NB4 (cell line): ENCODE results near the gene SLC36A3.

Experiments used
- MYC ChIP-seq: IDR thresholded peaks from 2 replicates; pipeline ENCODE4 v1.6.1; 2011; ENCODE audit warnings: low read depth, low read length
- POLR2A ChIP-seq: IDR thresholded peaks from 2 replicates; pipeline ENCODE4 v1.6.1; 2011; ENCODE audit warnings: mild to moderate bottlenecking; ENCODE audit not compliant: insufficient read length; ENCODE audit errors: extremely low read depth
- TF ChIP-seq, protein P1 (sequence below): IDR thresholded peaks from one replicate; pipeline ENCODE4 v1.5.1; 2012; ENCODE audit warnings: low read depth, low read length
- TF ChIP-seq, protein P2 (sequence below): IDR thresholded peaks from 2 replicates; pipeline ENCODE4 v1.6.1; 2011; ENCODE audit warnings: low read depth, low read length

DNA sequence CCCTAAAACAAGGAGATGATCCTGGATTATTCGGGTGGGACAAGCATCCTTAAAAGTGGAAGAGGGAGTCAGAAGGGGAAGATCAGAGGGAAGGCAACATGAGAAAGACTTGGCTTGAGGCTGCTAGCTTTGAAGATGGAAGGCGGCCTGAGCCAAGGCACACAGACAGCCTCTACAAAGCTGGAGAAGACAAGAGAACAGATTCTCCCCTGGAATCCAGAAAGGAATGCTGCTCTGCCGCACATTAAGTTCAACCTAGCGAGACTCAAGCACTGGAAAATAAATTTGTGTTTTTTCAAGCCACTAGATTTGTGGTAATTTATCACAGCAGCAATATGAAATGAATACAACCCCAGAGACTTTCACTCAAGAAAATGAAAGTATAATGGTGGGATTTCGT lies 17.9 kb downstream of the SLC36A3 start:
- TF ChIP-seq, protein P1, sequence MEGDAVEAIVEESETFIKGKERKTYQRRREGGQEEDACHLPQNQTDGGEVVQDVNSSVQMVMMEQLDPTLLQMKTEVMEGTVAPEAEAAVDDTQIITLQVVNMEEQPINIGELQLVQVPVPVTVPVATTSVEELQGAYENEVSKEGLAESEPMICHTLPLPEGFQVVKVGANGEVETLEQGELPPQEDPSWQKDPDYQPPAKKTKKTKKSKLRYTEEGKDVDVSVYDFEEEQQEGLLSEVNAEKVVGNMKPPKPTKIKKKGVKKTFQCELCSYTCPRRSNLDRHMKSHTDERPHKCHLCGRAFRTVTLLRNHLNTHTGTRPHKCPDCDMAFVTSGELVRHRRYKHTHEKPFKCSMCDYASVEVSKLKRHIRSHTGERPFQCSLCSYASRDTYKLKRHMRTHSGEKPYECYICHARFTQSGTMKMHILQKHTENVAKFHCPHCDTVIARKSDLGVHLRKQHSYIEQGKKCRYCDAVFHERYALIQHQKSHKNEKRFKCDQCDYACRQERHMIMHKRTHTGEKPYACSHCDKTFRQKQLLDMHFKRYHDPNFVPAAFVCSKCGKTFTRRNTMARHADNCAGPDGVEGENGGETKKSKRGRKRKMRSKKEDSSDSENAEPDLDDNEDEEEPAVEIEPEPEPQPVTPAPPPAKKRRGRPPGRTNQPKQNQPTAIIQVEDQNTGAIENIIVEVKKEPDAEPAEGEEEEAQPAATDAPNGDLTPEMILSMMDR, result no peak
- no peak for TF ChIP-seq MYC
- TF ChIP-seq POLR2A, result no peak
- TF ChIP-seq, protein P2, sequence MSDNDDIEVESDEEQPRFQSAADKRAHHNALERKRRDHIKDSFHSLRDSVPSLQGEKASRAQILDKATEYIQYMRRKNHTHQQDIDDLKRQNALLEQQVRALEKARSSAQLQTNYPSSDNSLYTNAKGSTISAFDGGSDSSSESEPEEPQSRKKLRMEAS, result no peak
